ENCODE data around the gene NTN3.
A peak's percentile ranks its signal among the peaks of the same experiment; 100 is the strongest.

NTN3 gene

GRCh38 chr16:2465653-2466415, 5.3 kb upstream of the NTN3 start:
- no peak for DNase-seq

GRCh38 chr16:2466667-2467527, 4.2 kb upstream of the NTN3 start:
- DNase-seq, result peak in 1 of 58 donors; percentile 86

DNA sequence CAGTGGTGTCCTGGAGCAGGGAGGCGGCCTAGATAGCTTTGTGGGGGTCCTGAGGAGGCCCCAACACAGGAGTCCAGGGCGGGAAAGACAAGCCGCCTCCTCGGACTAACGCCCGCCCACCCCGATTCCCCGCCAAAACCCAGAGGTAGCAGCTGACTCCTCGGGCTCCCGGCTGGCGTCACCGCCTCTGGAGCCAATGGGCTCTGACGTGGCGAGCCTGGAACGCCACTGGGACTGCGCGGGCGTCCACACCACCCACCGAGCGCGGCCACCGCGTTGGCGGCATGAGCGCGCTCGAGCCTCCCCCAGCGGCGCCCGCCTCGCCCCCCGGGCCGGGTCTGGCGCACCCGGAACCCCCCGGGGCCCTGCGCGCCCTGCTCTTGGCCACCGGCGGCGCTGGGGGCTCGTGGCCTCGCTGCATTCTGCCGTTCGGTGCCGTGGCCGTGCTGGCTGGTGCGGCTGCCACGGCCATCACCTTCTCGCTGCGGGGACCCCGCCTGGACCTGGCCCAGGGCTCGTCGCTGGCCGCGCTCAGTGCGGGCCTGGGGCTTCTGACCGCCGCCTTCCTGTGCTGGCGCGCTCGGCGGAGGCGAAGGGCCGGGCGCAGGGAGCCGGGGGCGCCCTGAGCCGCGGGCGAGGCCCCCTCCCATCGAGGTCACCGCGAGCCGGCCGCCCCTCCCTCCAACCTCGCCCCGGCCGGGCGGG, 3.4 kb upstream of the NTN3 start:
- peak in 54 of 58 donors; percentile 14 to 86 (median 58) for DNase-seq

- DNase-seq, result peak in 4 of 58 donors; percentile 13 to 35 (median 34)
These were observed 2.8 kb upstream of the NTN3 start for GRCh38 chr16:2468233-2468724.

DNA sequence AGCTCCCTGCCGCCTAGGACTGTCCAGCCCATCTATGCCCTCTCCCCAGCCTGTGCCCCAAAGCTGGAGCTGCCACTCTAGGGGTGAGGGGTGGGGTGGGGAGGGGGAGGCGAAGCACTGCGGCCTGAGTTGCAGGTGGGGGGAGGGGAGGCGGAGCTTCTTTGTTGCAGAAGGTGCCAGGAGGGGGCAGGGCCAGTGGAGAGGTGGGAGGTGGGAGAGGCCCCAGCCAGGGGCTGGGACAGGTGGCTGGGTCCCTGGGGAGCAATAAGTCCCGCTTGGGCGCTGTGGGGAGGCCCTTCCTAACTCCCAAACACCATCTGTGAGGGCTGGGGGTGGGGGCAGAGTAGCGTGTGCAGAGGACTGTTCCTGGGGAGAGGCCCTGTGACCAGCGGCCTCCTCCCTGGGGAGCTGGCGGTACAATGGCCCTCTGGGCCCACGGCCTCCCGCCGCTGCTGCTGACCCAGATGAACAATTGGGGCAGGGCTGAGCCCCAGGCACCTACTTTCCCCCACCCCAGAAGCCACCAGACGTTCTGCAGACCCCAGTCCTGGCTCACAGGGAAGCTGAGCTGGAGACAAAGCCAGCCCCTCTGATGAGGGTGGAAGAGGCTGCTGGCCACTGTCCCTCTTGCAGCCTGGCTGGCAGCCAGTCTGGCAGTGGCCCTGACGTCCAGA, 2.2 kb upstream of the NTN3 start:
- DNase-seq, result peak in 32 of 58 donors; percentile 12 to 74 (median 46)

GRCh38 chr16:2469399-2470233, 1.5 kb upstream of the NTN3 start:
- peak in 1 of 58 donors; percentile 27 for DNase-seq

- no peak for DNase-seq
These were observed 879 bp upstream of the NTN3 start for GRCh38 chr16:2470234-2470601.

GRCh38 chr16:2470603-2471015, 488 bp upstream of the NTN3 start:
- peak in 3 of 58 donors; percentile 14 to 24 (median 18) for DNase-seq

DNA sequence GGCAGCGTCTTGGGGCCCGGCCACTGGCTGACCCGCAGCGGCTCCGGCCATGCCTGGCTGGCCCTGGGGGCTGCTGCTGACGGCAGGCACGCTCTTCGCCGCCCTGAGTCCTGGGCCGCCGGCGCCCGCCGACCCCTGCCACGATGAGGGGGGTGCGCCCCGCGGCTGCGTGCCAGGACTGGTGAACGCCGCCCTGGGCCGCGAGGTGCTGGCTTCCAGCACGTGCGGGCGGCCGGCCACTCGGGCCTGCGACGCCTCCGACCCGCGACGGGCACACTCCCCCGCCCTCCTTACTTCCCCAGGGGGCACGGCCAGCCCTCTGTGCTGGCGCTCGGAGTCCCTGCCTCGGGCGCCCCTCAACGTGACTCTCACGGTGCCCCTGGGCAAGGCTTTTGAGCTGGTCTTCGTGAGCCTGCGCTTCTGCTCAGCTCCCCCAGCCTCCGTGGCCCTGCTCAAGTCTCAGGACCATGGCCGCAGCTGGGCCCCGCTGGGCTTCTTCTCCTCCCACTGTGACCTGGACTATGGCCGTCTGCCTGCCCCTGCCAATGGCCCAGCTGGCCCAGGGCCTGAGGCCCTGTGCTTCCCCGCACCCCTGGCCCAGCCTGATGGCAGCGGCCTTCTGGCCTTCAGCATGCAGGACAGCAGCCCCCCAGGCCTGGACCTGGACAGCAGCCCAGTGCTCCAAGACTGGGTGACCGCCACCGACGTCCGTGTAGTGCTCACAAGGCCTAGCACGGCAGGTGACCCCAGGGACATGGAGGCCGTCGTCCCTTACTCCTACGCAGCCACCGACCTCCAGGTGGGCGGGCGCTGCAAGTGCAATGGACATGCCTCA, 773 bp downstream of the NTN3 start:
- DNase-seq, result peak in 6 of 58 donors; percentile 14 to 32 (median 19)

GRCh38 chr16:2472488-2472864, 1.4 kb downstream of the NTN3 start:
- no peak for DNase-seq

GRCh38 chr16:2472885-2473445, 1.9 kb downstream of the NTN3 start:
- no peak for DNase-seq

DNA sequence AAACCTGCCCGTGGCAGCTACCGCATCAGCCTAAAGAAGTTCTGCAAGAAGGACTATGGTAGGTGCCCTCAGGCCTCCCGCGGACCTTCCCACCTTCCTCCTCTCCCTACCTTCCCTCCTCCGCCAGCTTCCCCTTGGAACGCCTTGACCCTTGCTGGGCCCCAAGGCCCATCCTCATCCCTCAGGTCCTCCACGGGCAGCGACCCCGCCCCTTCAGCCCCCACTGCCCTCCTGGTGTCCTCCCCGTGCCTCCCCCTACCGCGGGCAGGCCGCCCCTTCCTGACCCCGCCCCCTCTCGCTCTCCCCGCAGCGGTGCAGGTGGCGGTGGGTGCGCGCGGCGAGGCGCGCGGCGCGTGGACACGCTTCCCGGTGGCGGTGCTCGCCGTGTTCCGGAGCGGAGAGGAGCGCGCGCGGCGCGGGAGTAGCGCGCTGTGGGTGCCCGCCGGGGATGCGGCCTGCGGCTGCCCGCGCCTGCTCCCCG, 2.4 kb downstream of the NTN3 start:
- DNase-seq, result peak in 3 of 58 donors; percentile 50 to 64 (median 64)

GRCh38 chr16:2473999-2474876, 3.1 kb downstream of the NTN3 start:
- peak in 41 of 58 donors; percentile 15 to 64 (median 44) for DNase-seq

DNA sequence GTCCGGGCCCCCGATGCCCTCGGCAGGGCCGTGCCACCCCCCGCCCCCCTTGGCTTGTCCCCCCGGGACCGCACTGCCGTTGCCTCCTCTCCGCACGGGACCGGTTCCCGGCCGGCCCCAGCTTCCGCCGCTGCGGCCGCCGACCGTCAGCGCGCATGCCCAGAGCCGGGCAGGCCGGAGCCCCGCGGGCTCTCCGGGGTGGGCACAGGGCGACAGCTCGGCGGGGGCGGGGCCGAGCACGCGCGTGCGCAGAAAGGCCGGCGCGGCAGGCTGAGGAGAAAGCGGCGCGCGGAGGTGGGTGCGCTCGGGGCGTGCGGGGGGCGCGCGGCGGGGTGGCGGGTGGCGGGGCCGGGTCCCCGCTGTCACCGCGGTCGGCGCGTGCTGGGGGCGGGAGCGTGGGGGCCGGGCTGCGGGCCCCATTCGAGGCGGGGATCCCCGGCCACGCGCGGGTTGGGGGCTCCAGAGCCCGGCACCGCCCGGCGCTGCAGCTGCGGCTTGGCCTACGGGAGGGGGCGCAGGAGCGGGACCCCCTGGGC, 3.8 kb downstream of the NTN3 start, which contains the start of gene TBC1D24:
Gene TBC1D24 (plus strand): TSS at position 251 of the 536 bp plus-strand sequence. CDS start 21,022 bp downstream, outside the sequence.
- DNase-seq, result peak in 57 of 58 donors; percentile 22 to 89 (median 77)

GRCh38 chr16:2475413-2476344, 4.6 kb downstream of the NTN3 start:
- peak in 1 of 58 donors; percentile 53 for DNase-seq

DNA sequence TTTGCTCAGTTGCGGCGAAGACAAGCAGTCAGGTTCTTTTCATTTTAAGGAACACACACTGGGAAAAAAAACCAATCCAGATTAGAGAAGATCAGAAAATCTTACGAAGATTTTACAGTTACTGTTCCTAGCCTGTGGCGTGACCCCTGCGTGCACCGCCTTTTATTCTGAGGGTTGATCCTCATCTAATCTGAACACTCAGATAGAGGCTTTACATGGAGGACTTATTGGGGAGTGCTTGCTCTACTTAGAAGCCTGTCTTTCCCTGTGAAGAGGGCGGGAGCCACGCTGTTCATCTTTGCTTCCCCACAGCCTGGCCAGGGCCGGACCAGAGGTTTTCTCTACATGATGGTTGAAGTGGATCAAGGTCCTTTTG, 5.2 kb downstream of the NTN3 start:
- no peak for DNase-seq

Measured in anterior cingulate cortex (tissue), 58 donors.